Dermis blood vessel endothelial cell (primary cell): ENCODE data around the gene ANXA11. TPM values are rescaled to one million over a fixed set of nuclear protein-coding genes. Genes with fewer than 3 reads are reported as not detected.
A peak's percentile ranks its signal among the peaks of the same experiment; 100 is the strongest.

ENCODE experiments used
- DNase-seq: peaks from one replicate; pipeline ENCODE4 v3.0.0; 2010
- total RNA-seq: library from RNA; depleted of rRNA; stranded (reverse); fragments of >200 nt; gene quantifications from 2 replicates; pipeline ENCODE4 v1.2.3, GENCODE V29; 2014

The ANXA11 gene
- total RNA-seq, 1 donor from 2014 or later, result 33.7 TPM

DNA sequence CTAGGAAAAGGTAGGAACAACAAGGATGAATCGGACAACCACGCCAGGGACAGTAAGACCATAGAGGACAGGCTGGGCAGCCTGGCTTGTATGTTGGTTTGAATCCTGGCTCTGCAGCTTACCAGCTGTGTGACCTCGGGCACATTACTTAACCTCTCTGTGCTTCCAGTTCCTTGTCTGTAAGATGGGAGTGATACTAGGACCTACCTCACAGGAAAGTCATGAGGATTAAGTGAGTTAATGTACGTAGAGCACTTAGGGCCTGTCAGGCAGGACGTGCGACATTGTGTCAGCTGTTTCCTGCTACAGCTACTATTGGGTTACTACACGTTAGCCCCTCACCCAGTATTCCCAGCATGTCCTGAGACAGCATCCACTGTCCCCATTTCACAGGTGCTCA is 40.7 kb downstream of the ANXA11 start:
- DNase-seq, result peak; percentile 29

DNA sequence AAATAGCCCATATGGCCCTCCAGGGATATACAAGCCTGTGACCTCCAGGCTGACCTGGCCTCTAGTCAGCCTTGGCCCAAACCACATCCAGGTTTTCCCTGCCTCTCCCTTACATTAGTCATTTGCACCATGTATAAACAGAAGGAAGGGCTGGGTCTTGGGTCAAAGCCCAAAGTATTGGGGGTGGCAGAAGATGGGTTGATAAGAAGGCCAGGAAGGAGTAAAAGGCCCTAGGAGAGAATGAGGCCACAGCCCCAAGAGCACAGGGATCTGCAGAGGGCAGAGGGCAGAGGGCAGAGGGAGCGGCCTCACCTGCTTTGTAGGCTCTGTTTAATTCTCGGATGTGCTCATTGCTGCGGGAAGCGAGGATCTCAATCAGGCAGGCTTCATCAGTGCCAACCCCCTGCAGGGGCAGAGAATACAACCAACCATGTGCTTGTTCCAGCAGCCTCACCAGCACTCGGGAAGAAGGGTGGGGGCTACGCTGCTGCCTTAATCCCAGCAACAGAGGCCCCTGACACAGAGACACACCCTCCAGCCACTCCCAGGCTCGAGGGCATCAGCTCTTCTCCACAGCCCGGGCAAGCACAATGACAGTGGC is 41.5 kb downstream of the ANXA11 start:
- peak; percentile 47 for DNase-seq

DNA sequence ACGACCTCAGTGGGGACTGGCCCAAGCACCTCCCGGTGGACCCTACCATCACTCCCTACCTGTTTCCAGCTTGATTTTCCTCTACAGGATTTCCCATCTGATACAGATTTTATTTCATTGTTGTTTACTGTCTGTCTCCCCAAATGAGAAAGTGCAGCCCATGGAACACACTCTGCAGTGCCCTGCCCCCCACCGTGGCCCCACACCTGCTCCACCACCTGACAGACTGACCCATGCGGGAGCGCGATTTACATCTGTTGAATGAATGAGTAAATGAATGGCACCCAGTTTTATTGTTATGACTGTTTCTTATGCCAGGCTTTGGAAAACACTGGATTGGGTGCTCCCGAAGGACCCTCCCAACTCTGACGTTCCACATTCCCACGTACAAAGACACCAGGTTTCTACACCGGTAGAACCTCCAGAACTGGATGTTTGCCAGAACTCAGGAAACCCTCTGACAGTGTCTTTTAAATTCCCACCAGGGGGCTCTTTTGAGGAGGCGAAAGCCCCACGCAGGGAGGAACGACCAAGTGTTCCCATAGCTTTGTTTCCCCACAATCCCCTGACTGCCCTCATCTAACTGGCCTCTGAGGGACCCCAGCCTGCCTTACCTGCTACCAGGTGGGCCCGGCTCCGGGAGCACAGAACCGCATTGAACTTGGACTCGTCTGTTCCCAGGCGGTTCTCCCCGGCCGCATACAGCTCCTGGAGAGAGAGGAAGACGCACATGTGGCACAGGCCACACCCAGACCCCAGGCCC is 43.8 kb downstream of the ANXA11 start:
- peak; percentile 60 for DNase-seq

DNA sequence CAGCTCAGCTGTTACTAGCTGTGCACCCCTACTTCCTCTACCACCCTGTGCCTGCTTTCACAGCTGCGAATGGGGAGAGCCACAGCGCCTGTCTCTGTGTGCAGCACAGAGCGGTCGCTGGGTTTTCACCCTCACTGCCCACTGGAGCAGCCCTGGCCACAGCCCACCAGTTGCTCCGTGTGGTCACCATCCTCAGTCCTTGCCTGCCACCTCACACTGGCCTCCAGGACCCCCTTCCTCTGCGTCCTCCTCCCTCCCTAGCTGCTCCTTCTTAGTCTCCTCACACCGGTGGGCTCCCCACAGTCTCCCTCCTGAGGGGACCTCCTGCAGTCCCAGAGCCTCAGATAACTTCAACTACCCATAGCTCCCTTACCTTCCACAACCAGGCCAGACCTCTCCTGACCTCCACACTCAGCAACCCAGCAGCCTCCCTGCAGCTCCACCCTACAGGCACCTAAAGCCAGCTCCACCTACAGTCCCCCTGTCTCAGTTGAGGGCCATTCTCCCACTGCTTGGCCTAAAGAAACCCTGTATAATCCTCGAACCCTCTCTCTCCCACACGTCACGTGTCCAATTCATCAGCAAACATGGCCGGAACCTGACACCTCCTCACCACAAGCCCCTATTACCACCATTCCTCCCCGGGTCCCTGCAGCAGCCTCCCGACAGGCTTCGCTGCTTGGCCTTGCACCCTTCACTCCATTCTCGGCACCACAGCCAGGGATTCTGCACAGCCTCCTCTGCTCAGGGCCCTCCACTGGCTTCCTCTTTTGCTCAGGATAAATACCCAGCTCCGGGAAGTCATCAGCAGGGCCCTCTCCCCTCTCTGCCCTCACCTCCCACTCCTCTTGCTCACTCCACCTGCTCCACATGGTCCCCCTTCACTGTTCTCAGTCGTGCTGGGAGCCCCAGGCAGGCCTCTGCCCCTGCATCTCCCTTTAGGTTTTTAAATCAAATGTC is 44.7 kb downstream of the ANXA11 start:
- DNase-seq, result no peak

DNA sequence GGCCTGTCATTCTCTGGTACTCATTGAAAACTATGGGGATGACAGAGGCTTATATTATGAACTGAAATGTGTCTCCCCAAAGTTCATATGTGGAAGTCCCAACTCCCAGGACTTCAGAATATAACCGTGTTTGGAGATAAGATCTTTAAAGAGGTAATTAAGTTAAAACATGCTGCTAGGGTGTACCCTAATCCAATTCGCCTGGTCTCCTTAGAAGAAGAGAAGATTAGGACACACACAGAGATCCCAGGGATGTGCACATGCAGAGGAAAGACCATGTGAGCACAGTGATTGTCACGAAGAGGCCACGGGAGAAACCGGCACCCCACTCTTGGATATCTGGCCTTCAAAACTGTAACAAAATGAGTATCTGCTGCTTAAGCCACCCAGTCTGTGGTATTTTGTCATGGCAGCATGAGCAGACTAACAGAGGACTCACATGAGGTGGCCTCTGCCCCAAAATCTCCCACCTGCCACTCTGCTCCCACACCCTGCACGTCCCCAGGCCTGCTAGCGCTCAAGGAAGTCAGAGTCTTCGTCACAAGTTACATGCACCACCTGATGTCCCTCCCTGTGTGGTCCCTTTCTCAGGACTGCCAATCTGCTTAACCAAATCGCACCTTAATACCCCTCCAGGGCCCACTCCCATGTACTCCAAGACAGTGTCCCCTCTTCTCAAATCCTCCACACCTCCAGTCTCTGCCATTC is 46.0 kb downstream of the ANXA11 start:
- no peak for DNase-seq

DNA sequence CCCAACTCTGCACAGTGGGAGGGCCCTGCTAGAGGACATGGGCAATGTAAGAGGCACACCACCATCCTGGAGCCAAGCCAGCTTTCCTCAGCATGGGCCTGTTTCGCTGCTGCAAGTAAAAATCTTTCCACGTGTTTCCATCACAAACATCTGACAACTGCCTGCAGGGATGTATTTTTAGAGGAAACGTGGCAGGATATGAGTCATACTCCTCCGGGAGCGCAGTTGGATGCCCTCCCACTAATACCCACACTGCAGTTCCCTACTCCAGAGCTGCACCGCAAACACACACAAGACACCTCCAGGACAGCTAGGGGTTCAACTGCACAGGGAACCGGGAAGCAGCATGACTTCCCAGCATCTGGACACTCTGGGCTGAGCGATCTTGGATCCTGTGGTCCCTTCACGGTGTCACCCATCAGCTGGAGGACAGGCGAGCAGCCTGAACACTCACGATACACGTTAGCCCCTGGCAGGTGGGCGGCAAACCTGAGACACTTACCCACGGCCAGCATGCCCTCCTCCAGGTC is 46.7 kb downstream of the ANXA11 start:
- peak; percentile 97 for DNase-seq

DNA sequence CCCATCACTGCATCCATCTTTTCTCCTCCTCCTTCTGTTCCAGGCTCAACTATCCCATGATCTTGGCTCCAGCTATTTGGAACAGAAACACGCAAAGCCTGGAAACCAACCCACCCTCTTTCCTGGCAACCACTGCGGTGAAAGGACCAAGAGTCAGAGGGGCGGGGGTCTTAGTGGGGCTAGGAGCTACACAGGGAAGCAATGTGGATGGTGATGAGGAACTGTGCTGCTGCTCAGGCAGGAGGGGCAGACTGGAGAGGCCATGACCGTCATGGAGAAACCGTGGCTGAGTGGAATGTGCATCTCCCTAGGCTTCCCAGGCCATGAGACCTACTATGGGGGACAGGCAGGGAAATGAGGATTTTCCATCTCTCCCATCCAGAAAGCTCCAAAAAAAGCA is 47.2 kb downstream of the ANXA11 start:
- no peak for DNase-seq

DNA sequence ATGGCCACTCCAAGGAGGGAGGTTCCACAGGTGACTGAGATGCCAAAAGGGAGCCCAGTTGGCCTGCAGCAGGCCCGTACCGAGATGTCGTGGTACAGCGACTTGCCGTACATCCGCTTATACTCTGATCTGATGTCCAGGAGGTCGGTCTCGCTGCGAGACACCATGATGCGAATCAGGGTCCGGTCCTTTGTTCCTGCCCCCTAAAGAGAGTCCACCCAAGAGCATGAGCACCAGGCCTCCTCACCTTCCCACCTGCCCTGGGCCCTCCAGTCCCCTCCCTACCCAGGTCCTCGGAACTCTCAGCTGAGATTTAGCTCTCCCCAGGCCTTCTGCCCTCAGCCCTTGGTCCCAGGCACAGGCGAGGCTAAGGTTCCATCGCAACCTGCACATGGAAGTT is 47.8 kb downstream of the ANXA11 start:
- no peak for DNase-seq

DNA sequence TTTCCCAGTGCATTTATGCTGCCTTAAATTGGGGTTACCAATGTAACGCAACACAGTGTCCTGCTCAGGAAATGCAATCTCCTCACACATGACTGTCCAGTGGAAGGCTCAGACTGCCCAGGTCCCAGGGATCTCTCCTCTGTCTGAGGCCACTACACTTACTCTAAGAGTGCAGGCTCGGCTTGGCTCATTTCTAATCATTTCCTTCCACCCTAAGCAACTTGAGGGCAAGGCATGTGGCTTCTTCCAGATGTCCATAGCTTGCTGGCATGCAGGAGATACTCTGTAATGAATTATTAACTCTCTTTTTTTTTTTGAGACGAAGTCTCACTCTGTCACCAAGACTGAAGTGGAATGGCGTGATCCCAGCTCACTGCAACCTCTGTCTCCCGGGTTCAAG is 49.1 kb downstream of the ANXA11 start:
- DNase-seq, result no peak

DNA sequence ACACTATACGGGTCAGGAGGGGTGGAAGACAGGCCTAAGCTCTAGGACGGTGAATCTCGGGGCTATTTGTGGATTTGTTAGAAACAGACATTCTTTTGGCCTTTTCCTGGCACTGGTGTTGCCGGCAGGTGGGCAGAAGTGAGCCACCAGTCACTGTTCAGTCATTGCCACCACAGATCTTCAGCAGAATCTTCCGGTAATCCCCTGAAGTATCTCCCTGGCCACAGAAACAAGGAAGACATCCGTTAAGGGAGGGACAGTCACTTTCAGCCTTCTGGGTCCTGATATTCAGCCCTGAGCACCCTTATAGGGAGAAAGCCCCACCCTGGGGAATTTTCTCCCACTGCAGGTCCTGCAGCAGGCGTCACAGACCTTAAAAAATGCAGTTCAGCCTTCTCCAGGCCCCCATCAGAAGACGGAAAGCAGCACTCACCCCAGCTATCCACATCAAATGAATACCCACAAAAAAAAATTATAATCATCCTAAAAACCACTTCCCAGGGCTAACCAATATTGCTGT is 49.6 kb downstream of the ANXA11 start:
- DNase-seq, result no peak

DNA sequence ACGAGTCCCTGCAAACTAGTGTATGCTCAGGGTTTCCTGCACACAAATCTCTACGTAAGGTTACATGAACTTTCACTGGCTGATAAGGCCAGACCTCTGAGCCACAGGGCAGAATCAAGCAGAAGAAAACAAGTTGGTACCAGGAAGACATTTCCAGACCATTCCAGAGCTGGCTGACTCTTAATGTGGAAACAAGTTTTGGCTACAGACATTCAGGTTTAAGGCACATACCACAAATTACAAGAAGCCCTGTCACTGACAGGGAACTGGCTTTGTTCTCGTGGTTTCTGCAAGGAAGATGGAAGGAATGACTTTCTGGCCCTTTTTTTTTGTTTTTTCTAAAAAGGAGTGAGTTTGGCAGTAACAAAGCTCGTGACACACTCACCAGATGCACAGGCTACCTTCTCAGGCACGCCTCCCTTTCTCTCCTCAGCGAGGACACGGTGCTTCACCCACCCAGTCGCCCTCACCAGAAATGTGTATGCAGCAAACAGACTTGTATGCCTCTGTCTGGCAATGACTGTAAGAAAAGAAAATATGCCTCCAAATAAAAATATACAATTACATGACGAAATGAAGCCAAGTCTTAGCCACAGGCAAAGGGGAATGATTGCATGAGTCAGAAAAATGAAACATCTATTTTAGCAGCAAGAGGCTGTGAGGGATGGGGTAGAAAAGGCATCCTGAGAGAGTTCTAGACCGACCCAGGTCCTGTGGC is 50.2 kb downstream of the ANXA11 start:
- no peak for DNase-seq

DNA sequence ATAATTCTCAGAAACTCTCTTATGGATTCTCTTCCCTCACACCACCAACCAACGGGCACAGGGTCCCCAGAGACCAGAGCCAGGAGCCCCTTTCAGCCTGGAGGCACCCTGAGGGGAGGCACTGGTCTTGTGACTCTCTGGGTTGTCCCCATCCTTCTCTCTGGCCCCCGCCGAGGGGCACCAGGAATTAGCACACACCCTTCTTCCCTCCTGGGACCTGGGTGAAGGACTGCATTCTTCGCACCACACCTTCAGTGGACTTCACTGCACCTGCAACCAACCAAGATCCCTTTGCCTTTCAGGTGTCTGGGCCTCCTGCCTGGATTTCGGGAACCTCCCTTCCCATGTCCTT is 50.7 kb downstream of the ANXA11 start:
- DNase-seq, result no peak

DNA sequence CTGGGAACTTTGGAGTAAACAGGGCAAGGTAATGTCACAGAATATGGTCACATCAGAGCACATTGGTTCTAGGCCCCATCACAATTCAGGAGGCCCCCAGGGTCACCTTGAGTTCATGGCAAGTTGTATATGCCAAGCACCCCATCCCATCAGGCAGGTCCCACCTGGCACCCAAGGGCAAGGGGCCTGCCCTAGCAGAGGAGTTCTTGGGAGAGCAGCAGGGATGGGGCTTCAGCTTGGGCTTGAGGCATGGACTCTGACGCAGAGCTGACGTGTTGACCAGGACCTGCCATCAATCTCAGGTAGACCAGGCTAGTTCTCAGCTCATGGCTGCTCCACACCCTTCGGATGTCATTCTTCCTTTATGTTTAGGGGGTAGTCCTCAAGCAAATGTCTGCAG is 51.9 kb downstream of the ANXA11 start:
- no peak for DNase-seq

DNA sequence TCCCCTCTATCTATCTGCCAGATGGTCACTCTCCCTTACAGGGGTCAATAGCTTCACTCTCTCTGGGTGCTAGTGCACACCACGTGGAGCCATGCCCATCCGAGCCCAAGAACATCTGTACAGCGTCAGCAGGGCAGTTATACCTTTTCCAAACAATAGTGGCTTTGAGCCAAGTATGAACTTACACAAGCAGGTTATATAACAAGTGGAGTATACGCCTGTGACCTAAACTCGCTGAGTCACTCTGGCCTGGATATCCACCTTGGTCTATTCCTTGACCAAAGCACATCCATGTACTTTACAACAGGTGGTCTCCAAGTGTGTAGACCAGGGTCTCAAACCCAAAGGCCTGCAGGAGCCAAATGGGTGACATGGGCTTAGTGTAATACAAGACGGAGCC is 52.5 kb downstream of the ANXA11 start:
- DNase-seq, result peak; percentile 13

DNA sequence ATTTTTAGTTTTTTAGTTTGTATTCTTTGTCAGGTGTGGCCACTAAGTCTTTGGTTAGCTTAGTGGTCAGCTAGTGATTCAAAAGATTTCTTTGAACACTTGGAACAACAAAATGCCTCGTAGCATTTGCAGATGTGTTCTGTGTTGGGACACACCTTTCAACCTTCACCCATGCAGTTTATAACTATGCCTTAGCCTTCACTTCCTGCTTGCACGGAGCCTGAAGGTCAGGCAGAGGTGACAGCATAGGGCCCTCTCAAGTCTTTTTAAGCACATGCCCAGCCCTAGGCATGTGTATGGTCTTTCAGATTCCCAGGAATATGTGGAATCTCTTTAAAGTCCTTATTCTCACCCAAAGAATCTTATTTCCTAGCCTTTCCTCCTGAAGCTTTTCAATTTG is 55.2 kb downstream of the ANXA11 start:
- DNase-seq, result no peak

DNA sequence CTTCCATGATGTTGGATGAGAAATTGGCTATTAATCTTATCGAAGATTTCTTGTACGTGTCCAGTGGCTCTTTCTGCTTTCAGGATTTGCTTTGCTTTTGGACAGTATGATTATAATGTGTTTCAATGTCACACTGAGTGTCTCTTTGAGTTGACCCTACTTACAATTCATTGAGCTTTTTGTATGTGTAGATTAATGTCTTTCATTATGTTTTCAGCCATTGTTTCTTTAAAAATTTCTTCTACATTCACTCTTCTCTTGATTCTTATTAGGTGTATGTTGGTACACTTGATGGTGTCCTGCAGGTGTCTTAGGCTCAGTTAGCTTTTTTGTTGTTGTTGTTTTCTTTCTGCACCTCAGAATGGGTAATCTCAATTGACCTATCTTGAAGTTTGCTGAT is 56.2 kb downstream of the ANXA11 start:
- DNase-seq, result no peak

DNA sequence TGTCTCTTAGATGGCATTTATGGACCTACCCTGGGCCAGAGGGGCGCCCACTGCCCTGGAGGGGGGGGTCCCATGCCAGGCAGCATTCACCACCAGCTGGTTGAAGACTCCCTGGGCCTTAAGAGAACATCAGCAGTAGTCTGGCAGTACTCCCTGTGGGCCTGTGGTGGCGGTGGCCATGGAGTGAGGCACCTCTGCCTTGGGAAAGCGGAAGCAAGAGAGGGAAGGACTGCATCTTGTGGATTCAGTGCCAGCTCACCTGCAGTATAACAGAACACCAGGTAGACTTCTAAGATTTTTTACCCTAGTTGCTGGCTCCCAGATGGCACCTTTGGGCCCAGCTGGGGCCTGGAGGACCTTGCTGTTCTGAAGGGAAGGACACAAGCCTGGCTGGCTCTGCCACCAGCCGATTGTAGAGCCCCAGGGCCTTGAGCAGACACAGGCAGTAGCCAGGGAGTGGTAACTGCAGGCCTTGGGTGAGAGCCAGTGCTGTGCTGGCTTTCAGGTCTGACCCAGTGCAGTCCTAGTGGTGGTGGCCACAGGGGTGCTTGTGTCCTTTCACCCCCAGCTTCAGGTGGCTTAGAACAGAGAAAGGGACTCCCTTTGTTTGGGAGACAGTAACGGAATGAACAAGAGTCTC is 57.1 kb downstream of the ANXA11 start:
- DNase-seq, result no peak

DNA sequence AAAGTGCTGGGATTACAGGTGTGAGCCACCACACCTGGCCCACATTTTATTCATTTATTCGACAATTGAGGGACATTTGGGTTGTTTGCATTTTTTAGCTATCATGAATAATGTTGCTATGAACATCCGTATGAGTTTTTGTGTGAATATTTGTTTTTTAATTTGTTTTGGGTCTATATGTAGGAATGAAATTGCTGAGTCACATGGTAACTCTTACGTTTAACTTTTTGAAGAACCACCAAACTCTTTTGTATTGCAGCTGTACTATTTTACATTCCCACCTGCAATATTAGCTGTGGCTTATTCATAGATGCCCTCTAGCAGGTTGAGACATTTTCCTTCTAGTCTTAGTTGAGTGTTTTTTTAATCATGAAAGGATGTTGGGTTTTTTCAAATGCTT is 58.4 kb downstream of the ANXA11 start:
- no peak for DNase-seq

DNA sequence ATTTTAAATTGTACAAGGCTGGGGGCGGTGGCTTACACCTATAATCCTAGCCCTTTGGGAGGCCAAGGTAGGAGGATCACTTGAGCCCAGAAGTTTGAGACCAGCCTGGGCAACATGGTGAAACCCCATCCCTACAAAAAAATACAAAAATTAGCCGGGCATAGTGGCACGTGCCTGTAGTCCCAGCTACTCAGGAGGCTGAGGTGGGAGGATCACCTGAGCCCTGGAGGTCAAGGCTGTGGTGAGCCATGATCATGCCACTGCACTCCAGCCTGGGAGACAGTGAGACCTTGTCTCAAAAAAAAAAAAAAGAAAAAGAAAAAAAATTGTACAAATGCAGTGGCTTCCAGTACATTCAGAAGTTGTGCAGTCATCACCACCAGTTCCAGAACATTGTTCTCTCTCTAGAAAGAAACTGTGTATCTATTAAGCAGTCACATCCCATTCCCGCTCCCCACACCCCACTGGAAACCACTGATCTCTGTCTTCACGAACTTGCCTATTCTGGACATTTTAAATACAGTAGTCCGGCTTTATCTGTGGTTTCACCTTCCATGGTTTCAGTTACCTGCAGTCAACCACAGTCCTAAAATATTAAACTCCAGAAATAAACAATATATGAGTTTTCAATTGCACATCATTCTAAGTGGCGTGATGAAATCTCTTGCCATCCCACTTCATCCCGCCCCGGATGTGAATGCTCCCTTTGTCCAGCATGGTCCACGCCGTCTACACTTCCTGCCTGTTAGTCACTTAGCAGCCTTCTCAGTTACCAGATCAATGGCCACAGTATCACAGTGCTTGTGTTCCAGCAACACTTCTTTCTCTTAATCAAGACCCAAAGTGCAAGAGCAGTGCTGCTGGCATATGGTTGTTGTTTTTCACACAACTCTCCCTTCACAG is 59.7 kb downstream of the ANXA11 start:
- DNase-seq, result peak; percentile 61

DNA sequence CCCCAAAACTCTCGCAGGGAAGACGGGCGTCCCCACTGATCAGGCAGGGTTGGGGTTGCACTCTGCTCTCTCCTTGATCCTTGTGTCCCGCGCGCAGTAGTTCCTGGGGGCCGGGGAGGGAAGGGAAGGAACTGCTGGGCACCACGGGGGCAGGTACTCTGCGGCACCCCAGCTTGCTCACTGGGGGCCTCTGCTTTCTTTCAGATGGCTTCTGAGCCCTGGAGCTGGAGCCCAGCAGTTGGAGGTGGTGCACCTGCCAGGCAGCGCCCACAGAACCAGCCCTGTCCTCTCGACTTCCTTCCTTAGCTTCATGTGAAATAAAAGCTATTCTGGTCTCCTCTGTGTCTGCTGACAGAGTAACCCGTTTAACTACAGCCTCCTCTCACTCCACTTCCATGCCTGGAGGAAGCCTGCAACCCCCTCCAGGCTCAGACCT is 60.6 kb downstream of the ANXA11 start:
- DNase-seq, result peak; percentile 11
